ENCODE results near the gene FBXL19.
"Not testable (repeated sequence)": the region's sequence is repeated elsewhere in the genome, so short reads cannot be mapped to it uniquely, and the experiment has no call there.

The FBXL19 gene

DNA sequence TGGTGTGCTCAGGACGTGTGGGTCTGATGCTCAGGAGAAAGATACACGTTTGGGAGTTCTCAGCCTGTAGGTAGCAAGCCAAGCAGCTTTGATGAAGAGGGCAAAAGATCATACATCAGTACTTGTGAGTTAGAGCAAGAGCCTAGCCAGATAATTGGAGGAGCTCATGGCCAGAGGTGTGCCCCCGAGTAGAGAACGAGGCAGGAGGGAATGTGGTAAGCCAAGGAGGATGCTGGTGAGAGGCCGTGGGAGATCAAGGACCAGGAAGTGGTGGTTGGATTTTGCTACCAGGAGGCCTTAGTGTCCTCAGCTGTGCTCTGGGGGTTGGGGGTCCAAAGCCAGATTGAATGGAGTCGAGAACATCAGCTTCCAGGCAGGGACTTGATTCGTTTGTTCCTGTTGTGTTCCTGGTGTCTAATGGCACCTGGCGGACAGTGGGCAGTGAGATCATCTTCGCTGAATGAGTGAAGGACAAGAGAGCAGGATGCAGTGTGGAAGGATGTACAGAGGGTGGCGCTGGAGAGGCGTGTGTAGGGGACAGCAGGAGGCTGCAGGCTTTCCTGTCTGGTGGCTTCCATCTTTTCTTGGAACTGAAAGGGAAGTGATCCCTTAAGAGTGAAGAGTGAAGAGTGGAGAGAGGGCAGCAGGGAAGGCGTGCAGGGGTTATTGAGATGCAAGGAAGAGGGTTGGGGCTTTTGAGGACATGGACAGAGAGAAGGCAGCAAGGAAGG lies 11.6 kb downstream of the FBXL19 start:
- H3K4me1 Mint-ChIP-seq, result peaks cover 25% of the 10 kb centered on the region
- no peaks in the 10 kb centered on the region for H3K9me3 Mint-ChIP-seq
- peaks cover 16% of the 10 kb centered on the region for H3K36me3 Mint-ChIP-seq
- DNase-seq, result peak; percentile 66
- H3K27me3 Mint-ChIP-seq, result no peaks in the 10 kb centered on the region
- H3K27ac Mint-ChIP-seq, result no peak overlapping the region
- CTCF ChIA-PET, result interaction anchor here (1.1 to 2.6 kb wide), 11 partner anchors 9 to 207 kb away, joined by 3 to 16 read pairs (median 6); no protein-coding TSS in a partner anchor
- no peak overlapping the region for H3K4me3 Mint-ChIP-seq

DNA sequence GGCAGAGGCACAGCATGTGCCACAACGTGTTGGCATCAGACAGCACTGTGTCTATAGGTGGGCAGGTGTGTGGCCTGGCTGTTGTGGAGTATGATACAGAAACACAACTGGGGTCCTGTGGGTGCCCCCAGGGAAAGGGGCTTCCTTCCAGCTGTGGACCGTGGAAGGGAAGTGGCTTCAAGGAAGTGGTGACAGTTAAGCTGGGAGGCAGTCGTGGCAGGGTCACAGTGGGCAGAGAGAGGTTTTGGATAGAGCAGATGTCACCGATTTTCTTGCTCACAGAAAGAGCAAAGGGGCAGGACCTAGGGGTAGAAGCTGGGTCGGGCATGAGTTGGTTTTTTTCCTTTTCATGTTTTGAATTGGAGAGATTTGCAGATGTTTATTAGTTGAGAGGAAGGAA lies 14.3 kb downstream of the FBXL19 start:
- Mint-ChIP-seq H3K4me3 (no peak overlapping the region), H3K27me3 (no peaks in the 10 kb centered on the region), H3K36me3 (peaks cover 13% of the 10 kb centered on the region), H3K9me3 (no peaks in the 10 kb centered on the region), H3K4me1 (peaks cover 38% of the 10 kb centered on the region), H3K27ac (peak overlapping the region; percentile 1)
- no peak for DNase-seq
- CTCF ChIA-PET, result interaction anchor here (1.0 kb wide), 1 partner anchor 12 kb away, joined by 5 read pairs; no protein-coding TSS in a partner anchor

GRCh38 chr16:30939571-30939970 lies 16.2 kb downstream of the FBXL19 start:
- DNase-seq, H3K4me3 Mint-ChIP-seq, H3K9me3 Mint-ChIP-seq, H3K27me3 Mint-ChIP-seq, H3K27ac Mint-ChIP-seq: not testable (repeated sequence)
- Mint-ChIP-seq H3K4me1 (peaks cover 38% of the 10 kb centered on the region), H3K36me3 (peaks cover 18% of the 10 kb centered on the region)
- CTCF ChIA-PET, result interaction anchor here (2.0 to 4.3 kb wide), 3 partner anchors 11 to 94 kb away, joined by 5 to 55 read pairs (median 31); no protein-coding TSS in a partner anchor

DNA sequence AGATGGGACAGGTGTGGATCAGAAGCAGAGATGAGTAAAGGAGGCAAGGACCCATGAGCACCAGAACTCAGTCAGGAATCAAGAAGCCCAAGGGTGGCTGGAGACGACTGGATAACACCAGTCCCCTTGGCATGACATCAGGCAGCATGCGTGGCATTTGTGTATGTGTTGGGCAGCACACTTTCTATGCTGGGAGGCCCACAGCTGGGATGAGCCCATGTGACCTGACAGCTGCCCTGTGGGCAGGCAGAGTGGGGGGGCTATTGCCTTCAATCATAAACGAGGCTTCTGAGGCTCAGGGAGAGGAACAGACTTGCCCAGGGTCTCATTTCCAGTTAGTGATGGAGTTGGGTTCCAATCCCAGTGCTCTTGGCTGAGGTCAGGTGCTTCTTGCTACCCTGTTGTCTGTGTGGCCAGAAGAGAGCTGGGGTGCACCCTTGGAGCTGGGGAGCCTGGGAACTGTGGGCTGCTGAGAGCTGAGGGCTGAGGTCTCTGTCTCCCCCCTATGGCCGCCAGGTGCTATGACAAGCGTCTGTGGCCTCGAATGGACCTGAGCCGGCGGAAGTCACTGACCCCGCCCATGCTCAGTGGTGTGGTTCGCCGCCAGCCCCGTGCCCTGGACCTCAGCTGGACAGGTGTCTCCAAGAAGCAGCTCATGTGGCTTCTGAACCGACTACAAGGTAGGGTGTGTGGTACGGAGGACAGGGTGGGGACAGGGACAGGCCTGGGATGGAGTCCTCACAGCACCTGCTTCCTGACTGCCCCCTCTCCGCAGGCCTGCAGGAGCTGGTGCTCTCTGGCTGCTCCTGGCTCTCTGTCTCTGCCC lies 18.4 kb downstream of the FBXL19 start:
- Mint-ChIP-seq H3K4me1 (peaks cover 27% of the 10 kb centered on the region), H3K36me3 (peaks cover 20% of the 10 kb centered on the region), H3K9me3 (no peaks in the 10 kb centered on the region), H3K27ac (peak overlapping the region; percentile 73), H3K27me3 (no peaks in the 10 kb centered on the region), H3K4me3 (peak overlapping the region; percentile 54)
- CTCF ChIA-PET, result interaction anchor here (0.7 to 4.3 kb wide), 20 partner anchors 7 to 235 kb away, joined by 3 to 55 read pairs (median 4); partner anchors contain the start of gene ORAI3
- peak; percentile 81 for DNase-seq

DNA sequence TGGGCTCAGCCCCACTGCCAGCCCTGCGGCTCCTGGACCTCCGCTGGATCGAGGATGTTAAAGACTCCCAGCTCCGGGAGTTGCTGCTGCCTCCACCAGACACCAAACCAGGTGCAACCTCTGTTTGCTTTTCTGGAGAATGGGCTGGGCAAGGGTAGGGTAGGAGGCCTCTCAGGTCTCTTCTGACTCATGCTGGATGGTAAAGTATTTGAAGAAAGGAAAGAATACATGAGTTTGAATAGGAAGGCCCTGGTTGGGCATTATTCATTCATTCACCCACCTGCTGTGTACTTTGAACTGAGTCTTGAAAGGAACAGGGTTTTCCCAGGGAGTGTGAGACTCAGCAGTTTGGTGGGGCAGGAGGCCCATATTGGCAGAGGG lies 19.0 kb downstream of the FBXL19 start:
- Mint-ChIP-seq H3K27me3 (no peaks in the 10 kb centered on the region), H3K4me1 (peaks cover 24% of the 10 kb centered on the region), H3K9me3 (no peaks in the 10 kb centered on the region), H3K4me3 (no peak overlapping the region), H3K27ac (no peak overlapping the region), H3K36me3 (peaks cover 20% of the 10 kb centered on the region)
- CTCF ChIA-PET, result interaction anchor here (1.0 to 4.3 kb wide), 15 partner anchors 8 to 150 kb away, joined by 3 to 55 read pairs (median 4); no protein-coding TSS in a partner anchor
- no peak for DNase-seq

GRCh38 chr16:30944352-30944751 lies 21.0 kb downstream of the FBXL19 start:
- no peaks in the 10 kb centered on the region for H3K9me3 Mint-ChIP-seq
- no peak for DNase-seq
- no peak overlapping the region for H3K27ac Mint-ChIP-seq
- H3K27me3 Mint-ChIP-seq, result no peaks in the 10 kb centered on the region
- peaks cover 20% of the 10 kb centered on the region for H3K36me3 Mint-ChIP-seq
- CTCF ChIA-PET, result interaction anchor here (1.1 to 1.5 kb wide), 3 partner anchors 9 to 11 kb away, joined by 3 to 7 read pairs (median 4); no protein-coding TSS in a partner anchor
- peaks cover 23% of the 10 kb centered on the region for H3K4me1 Mint-ChIP-seq
- no peak overlapping the region for H3K4me3 Mint-ChIP-seq

GRCh38 chr16:30946671-30947540 lies 23.5 kb downstream of the FBXL19 start:
- Mint-ChIP-seq H3K4me1 (peaks cover 33% of the 10 kb centered on the region), H3K27me3 (no peaks in the 10 kb centered on the region), H3K4me3 (no peak overlapping the region), H3K36me3 (peaks cover 19% of the 10 kb centered on the region), H3K27ac (no peak overlapping the region), H3K9me3 (no peaks in the 10 kb centered on the region)
- CTCF ChIA-PET, result interaction anchor here (1.0 kb wide), 1 partner anchor 12 kb away, joined by 4 read pairs; no protein-coding TSS in a partner anchor
- DNase-seq, result no peak

DNA sequence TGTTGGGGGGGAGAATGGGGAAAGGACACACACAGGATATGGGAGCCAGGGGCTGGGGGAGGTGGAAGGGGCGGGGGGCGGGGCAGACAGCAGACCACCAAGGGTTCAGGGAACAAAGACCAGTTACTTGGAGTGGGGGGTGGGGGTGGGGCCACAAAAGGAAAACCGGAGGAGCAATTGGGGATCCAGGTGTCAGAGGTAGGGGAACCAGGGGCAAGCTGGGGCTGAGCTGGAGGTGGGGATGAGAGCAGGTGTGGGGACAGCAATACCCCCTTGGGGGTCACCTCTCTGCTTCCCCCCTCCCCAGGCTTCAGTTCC lies 24.1 kb downstream of the FBXL19 start:
- H3K27me3 Mint-ChIP-seq, result no peaks in the 10 kb centered on the region
- H3K4me3 Mint-ChIP-seq, result no peak overlapping the region
- H3K36me3 Mint-ChIP-seq, result peaks cover 18% of the 10 kb centered on the region
- H3K9me3 Mint-ChIP-seq, result no peaks in the 10 kb centered on the region
- no peak for DNase-seq
- no peak overlapping the region for H3K27ac Mint-ChIP-seq
- CTCF ChIA-PET, result no interaction called here
- H3K4me1 Mint-ChIP-seq, result peaks cover 27% of the 10 kb centered on the region

- H3K27ac Mint-ChIP-seq, result no peak overlapping the region
- peak; percentile 35 for DNase-seq
- H3K36me3 Mint-ChIP-seq, result peaks cover 18% of the 10 kb centered on the region
- H3K4me3 Mint-ChIP-seq, result no peak overlapping the region
- CTCF ChIA-PET, result no interaction called here
- H3K4me1 Mint-ChIP-seq, result peaks cover 23% of the 10 kb centered on the region
- no peaks in the 10 kb centered on the region for H3K27me3 Mint-ChIP-seq
- no peaks in the 10 kb centered on the region for H3K9me3 Mint-ChIP-seq
Observed at GRCh38 chr16:30947859-30948666, 24.7 kb downstream of the FBXL19 start.

- H3K27ac Mint-ChIP-seq, result peak within 1 kb of the TSS; percentile 92
- H3K4me1 Mint-ChIP-seq, result peaks cover 28% of the 10 kb centered on the region
- H3K36me3 Mint-ChIP-seq, result peaks cover 19% of the 10 kb centered on the region
- H3K4me3 Mint-ChIP-seq, result peak within 1 kb of the TSS; percentile 97
- CTCF ChIA-PET, result interaction anchor here (0.6 to 1.4 kb wide), 5 partner anchors 8 to 36 kb away, joined by 3 to 5 read pairs (median 5); no protein-coding TSS in a partner anchor
- H3K27me3 Mint-ChIP-seq, result no peaks in the 10 kb centered on the region
- DNase-seq, result peak; percentile 73
- H3K9me3 Mint-ChIP-seq, result no peaks in the 10 kb centered on the region
Observed at GRCh38 chr16:30948667-30949649, 25.6 kb downstream of the FBXL19 start, which contains the start of gene ORAI3. Gene ORAI3, plus strand, starts transcription at chr16:30949068. Its CDS starts 222 bp downstream, at chr16:30949290.

DNA sequence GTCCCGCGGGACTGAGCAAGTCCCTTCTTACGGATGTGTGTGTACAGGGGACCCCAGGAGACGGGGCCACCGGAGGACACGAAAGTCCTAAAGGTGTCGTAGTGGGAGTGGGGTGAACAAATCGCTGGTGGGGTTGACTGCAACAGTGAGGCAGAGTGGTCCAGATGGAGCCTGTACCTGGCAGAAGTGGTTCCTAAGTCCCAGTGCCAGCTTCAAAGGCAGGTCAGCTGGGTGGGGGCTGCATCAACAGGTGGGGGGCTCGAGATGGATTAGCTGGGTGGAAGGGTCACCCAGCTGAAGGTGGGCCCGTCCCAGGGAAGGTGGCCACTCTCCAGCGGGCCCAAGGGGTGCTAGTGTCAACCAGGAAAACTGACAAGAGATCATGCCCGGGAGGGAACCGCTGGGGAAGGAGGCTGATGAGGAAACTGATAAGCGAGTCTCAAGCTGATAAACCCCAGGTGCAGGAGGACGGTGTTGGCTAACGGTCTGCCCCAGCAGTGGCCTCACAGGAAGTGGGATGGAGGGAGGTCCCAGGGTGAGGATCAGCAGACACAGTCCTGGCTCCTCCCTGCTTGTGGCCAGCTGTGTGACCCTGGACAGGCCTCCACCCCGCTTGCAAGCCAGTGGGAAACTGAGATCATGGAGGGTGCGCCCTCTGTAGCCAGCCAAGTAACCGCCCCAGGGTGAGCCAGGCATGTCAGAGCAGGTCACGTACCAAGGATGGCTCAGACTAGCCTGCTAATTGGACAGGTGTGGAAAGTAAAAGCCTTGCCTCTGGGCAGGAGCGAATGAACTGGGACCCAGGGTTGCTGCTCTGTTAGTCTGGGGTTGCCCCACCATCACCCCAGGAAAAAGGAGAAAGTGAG lies 26.5 kb downstream of the FBXL19 start:
- CTCF ChIA-PET, result interaction anchor here (0.6 to 1.4 kb wide), 7 partner anchors 8 to 66 kb away, joined by 3 to 5 read pairs (median 5); no protein-coding TSS in a partner anchor
- no peaks in the 10 kb centered on the region for H3K9me3 Mint-ChIP-seq
- H3K27ac Mint-ChIP-seq, result peak overlapping the region; percentile 92
- DNase-seq, result peak; percentile 73
- no peaks in the 10 kb centered on the region for H3K27me3 Mint-ChIP-seq
- H3K4me1 Mint-ChIP-seq, result peaks cover 28% of the 10 kb centered on the region
- peaks cover 12% of the 10 kb centered on the region for H3K36me3 Mint-ChIP-seq
- peak overlapping the region; percentile 97 for H3K4me3 Mint-ChIP-seq
